IMR-90 (cell line): ENCODE results near the gene ERLIN1. TPM values are rescaled to one million over a fixed set of nuclear protein-coding genes. Genes with fewer than 3 reads are reported as not detected.

Experiments used
- ATAC-seq: fragments of 200-7000 bp; cut with Tn5 transposase; 2 replicates; pipeline ENCODE4 v1.9.1; 2020; ENCODE audit warnings: low read depth, mild to moderate bottlenecking, moderate library complexity
- BruUV-seq: library from RNA; stranded (reverse); fragments of 400-500 nt; replicated peaks from 2 replicates; lab custom pipeline; 2021; lab: Mats Ljungman, UMichigan
- CTCF ChIA-PET: fragments of 300-600 bp; formaldehyde crosslinking; extraction: SDS; loops from one replicate; lab custom pipeline; 2021; ENCODE audit warnings: antibody characterized with exemption; lab: Yijun Ruan, JAX
- POLR2A ChIA-PET: fragments of 300-600 bp; sonication (Branson Sonifier 250); formaldehyde crosslinking; loops from one replicate; lab custom pipeline; 2022; ENCODE audit warnings: antibody characterized with exemption; ENCODE audit not compliant: unreplicated experiment; lab: Charles Lee
- DNase-seq: peaks from one replicate; pipeline ENCODE4 v3.0.0; 2013
- H2AFZ ChIP-seq: replicated peaks from 2 replicates; pipeline ENCODE3; 2013; ENCODE audit warnings: low read length, mild to moderate bottlenecking; ENCODE audit not compliant: poor library complexity
- H2AK5ac ChIP-seq: 2 replicates; pipeline ENCODE4 v1.6.1; 2013; ENCODE audit warnings: low read depth, low read length, inconsistent platforms
- H2AK9ac ChIP-seq: replicated peaks from 2 replicates; pipeline ENCODE3; 2013; ENCODE audit warnings: mild to moderate bottlenecking, low read depth, low read length, moderate library complexity; ENCODE audit not compliant: poor library complexity
- H2BK120ac ChIP-seq: 2 replicates; pipeline ENCODE4 v1.6.1; 2013; ENCODE audit warnings: low read depth, low read length, inconsistent platforms
- H2BK15ac ChIP-seq: 3 replicates; pipeline ENCODE4 v1.6.1; 2013; ENCODE audit warnings: low read depth, low read length, inconsistent platforms
- H2BK20ac ChIP-seq: 2 replicates; pipeline ENCODE4 v1.6.1; 2013; ENCODE audit warnings: low read depth, mild to moderate bottlenecking, inconsistent platforms, low read length, moderate library complexity
- H2BK5ac ChIP-seq: 2 replicates; pipeline ENCODE4 v1.6.1; 2013; ENCODE audit warnings: mild to moderate bottlenecking, low read depth, low read length, inconsistent platforms; ENCODE audit not compliant: poor library complexity, severe bottlenecking
- H3K14ac ChIP-seq: replicated peaks from 2 replicates; pipeline ENCODE4 v1.6.1; 2013; ENCODE audit warnings: low read depth, low read length, inconsistent platforms
- H3K18ac ChIP-seq: 2 replicates; pipeline ENCODE4 v1.6.1; 2013; ENCODE audit warnings: low read depth, low read length, control low read depth
- H3K23ac ChIP-seq: 2 replicates; pipeline ENCODE4 v1.6.1; 2013; ENCODE audit warnings: low read depth, low read length, inconsistent platforms
- H3K27ac ChIP-seq: 2 replicates; pipeline ENCODE4 v1.5.1; 2013; ENCODE audit warnings: mild to moderate bottlenecking, control low read depth, low read length; ENCODE audit not compliant: insufficient read depth
- H3K27me3 ChIP-seq: 2 replicates; pipeline ENCODE4 v1.6.1; 2013; ENCODE audit warnings: low read length; ENCODE audit not compliant: control insufficient read depth, insufficient read depth
- H3K36me3 ChIP-seq: 2 replicates; pipeline ENCODE4 v1.6.1; 2013; ENCODE audit warnings: low read length, mixed read lengths; ENCODE audit not compliant: control insufficient read depth, insufficient read depth
- H3K4ac ChIP-seq: 2 replicates; pipeline ENCODE4 v1.6.1; 2013; ENCODE audit warnings: low read depth, low read length, inconsistent platforms
- H3K4me1 ChIP-seq: 2 replicates; pipeline ENCODE4 v1.6.1; 2013; ENCODE audit warnings: low read length, mixed read lengths; ENCODE audit not compliant: control insufficient read depth, insufficient read depth
- H3K4me2 ChIP-seq: 2 replicates; pipeline ENCODE4 v1.6.1; 2013; ENCODE audit warnings: low read depth, mild to moderate bottlenecking, control low read depth, low read length, moderate library complexity
- H3K4me3 ChIP-seq: 2 replicates; pipeline ENCODE4 v1.5.1; 2013; ENCODE audit warnings: low read depth, mild to moderate bottlenecking, control low read depth, low read length, moderate library complexity; ENCODE audit not compliant: insufficient read depth
- H3K56ac ChIP-seq: 2 replicates; pipeline ENCODE4 v1.6.1; 2013; ENCODE audit warnings: low read length, inconsistent platforms; ENCODE audit not compliant: insufficient read depth; ENCODE audit errors: extremely low read depth
- H3K79me1 ChIP-seq, 2 experiments: 2 replicates each; pipeline ENCODE4 v1.6.1; 2013; ENCODE audit warnings: low read length in 2 of 2, inconsistent platforms in 1 of 2, low read depth in 1 of 2
- H3K9ac ChIP-seq: 2 replicates; pipeline ENCODE4 v1.6.1; 2013; ENCODE audit warnings: low read depth, low read length, control low read depth
- H3K9me1 ChIP-seq: 2 replicates; pipeline ENCODE4 v1.6.1; 2013; ENCODE audit warnings: low read length, inconsistent platforms; ENCODE audit not compliant: insufficient read depth
- H3K9me3 ChIP-seq: 2 replicates; pipeline ENCODE4 v1.6.1; 2013; ENCODE audit warnings: low read length; ENCODE audit not compliant: control insufficient read depth, insufficient read depth
- H4K20me1 ChIP-seq: 2 replicates; pipeline ENCODE4 v1.6.1; 2013; ENCODE audit warnings: low read length, inconsistent platforms; ENCODE audit not compliant: insufficient read depth
- H4K5ac ChIP-seq: 2 replicates; pipeline ENCODE4 v1.6.1; 2013; ENCODE audit warnings: mild to moderate bottlenecking, low read depth, low read length, control low read depth
- H4K8ac ChIP-seq, 2 experiments: 2 replicates each; pipeline ENCODE4 v1.6.1; 2013; ENCODE audit warnings: low read depth in 2 of 2, low read length in 2 of 2, control low read depth in 1 of 2, inconsistent platforms in 1 of 2
- H4K91ac ChIP-seq: 2 replicates; pipeline ENCODE4 v1.6.1; 2013; ENCODE audit warnings: low read depth, low read length, inconsistent platforms; ENCODE audit not compliant: insufficient read depth
- FOS ChIP-seq: fragments of 150-350 bp; IDR thresholded peaks from 2 replicates; pipeline ENCODE4 v1.6.1; 2016; ENCODE audit warnings: low read depth, low read length
- MAFK ChIP-seq: IDR thresholded peaks from 2 replicates; pipeline ENCODE4 v1.6.1; 2012; ENCODE audit warnings: low read depth, low read length, improper control_type of control experiment
- RAD21 ChIP-seq: IDR thresholded peaks from 2 replicates; pipeline ENCODE4 v1.6.1; 2012; ENCODE audit warnings: low read length, improper control_type of control experiment
- WGBS, 2 experiments: methylation state at CpG; one replicate each; pipeline versions ENCODE4 v1.1.5 to v1.1.7; 2013; ENCODE audit warnings: missing lambda C conversion rate in 2 of 2; ENCODE audit not compliant: insufficient read length in 1 of 2; ENCODE audit errors: extremely low coverage in 2 of 2; 5-methylcytosine and 5-hydroxymethylcytosine counted together
- dilution Hi-C: fragments of 300-500 bp; cut with HindIII; formaldehyde crosslinking; loops from one replicate; pipeline ENCODE4 v1.14.3; 2018; ENCODE audit warnings: low sequenced_read_pairs; ENCODE audit not compliant: unreplicated experiment
- in situ Hi-C: fragments of 300-500 bp; cut with MboI; formaldehyde crosslinking; loops from 3 replicates; pipeline ENCODE4 v1.14.3; 2019; ENCODE audit warnings: low sequenced_read_pairs, inconsistent platforms, mixed read lengths
- intact Hi-C: fragments of 100-400 bp; cut with micrococcal nuclease; formaldehyde crosslinking; loops from 2 replicates; pipeline ENCODE4 v1.10.0; 2022
- polyA plus RNA-seq, 3 experiments: library from polyadenylated mRNA; depleted of rRNA; stranded (reverse); fragments of >200 nt; gene quantifications; 2 replicates each; pipeline ENCODE4 v1.2.3, GENCODE V29; 2012; ENCODE audit warnings: low replicate concordance in 1 of 3
- total RNA-seq: library from RNA; depleted of rRNA; stranded (reverse); fragments of >200 nt; gene quantifications from 2 replicates; pipeline ENCODE4 v1.2.3, GENCODE V29; 2012

Gene ERLIN1
- total and polyA plus RNA-seq, 2 of the 4 experiments (the other 2 are of a cell fraction): 31.5 to 33.9 TPM

DNA sequence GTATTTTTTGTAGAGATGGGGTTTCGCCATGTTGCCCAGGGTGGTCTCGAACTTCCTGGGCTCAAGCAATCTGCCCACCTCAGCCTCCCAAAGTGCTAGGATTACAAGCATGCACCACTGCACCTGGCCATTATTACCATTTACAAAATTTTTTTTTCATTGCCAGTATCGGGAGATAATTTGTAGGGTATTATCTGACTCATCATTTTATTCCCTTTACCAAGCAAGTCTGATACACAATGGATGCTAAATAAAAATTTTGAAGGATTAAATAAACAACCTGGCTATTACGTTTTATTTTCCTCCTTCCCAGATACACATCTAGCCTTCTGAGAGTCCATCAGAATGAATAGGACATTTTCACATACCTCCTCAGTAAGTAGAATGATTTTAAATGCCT, 66.1 kb downstream of the ERLIN1 start:
- ChIA-PET CTCF (no interaction called here), POLR2A (no interaction called here)
- Histone ChIP-seq H3K9me1 (no peaks in the 10 kb centered on the region), H3K4me2 (no peak overlapping the region), H3K4ac (no peak overlapping the region), H2BK5ac (no peak overlapping the region), H3K27ac (no peak overlapping the region), H3K4me1 (no peaks in the 10 kb centered on the region), H3K4me3 (no peak overlapping the region), H2AFZ (no peak overlapping the region), H2BK20ac (no peak overlapping the region), H3K36me3 (no peaks in the 10 kb centered on the region), H4K91ac (no peak overlapping the region), H3K79me1 (no peaks in the 10 kb centered on the region), H3K9me3 (no peaks in the 10 kb centered on the region), H3K18ac (no peak overlapping the region), H4K5ac (no peak overlapping the region), H3K27me3 (peaks cover 23% of the 10 kb centered on the region), H3K14ac (no peak overlapping the region), H2BK15ac (no peak overlapping the region), H4K8ac (no peak overlapping the region), H2AK5ac (no peak overlapping the region), H2AK9ac (no peak overlapping the region), H3K23ac (no peak overlapping the region), H2BK120ac (no peak overlapping the region), H3K56ac (no peak overlapping the region), H3K9ac (no peak overlapping the region), H4K20me1 (no peaks in the 10 kb centered on the region)
- dilution Hi-C loops (no loop called here), intact Hi-C loops (no loop called here), in situ Hi-C loops (no loop called here)
- ATAC-seq (no peak), DNase-seq (no peak)
- no TSS peak for BruUV-seq
- TF ChIP-seq MAFK (peak; percentile 62), FOS (no peak), RAD21 (no peak)
- no CpG with 5 or more reads among the region's 4 CpGs for WGBS, 2 experiments
